ENCODE measurements around the gene NAA35.
"Not testable (repeated sequence)": the region's sequence is repeated elsewhere in the genome, so short reads cannot be mapped to it uniquely, and the experiment has no call there.

NAA35 gene

DNA sequence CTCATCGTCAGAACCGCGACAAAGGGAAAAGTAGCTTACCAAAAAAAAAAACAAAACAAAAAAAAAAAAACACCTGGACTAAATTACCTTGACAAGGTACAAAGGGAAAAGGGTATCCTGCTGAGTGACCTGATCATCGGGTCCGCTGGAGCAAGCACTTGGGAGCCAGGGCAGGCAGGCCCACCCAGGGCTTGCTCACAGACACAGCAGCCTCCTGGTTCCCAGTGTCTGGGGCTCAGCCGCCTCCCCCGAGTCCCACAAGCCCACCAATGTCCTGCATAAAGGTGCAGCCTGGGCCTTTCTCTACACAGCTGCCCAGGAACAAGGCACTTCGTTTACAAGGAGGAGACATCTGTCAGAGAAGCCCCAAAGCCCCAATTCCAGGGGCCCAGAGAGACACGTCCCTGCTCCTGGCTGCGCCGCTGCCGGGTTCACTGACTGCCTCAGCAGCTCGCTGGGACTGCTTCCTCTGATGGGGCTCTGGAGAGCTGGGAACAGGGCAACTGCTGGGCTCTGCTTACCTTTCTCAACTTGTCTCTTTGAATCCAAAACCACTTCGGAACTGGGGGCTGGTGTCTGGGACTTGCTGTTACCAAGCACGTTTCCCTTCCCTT, 95.0 kb downstream of the NAA35 start:
- no peak for DNase-seq

GRCh38 chr9:86036555-86036954, 95.6 kb downstream of the NAA35 start:
- DNase-seq, result no peak

DNA sequence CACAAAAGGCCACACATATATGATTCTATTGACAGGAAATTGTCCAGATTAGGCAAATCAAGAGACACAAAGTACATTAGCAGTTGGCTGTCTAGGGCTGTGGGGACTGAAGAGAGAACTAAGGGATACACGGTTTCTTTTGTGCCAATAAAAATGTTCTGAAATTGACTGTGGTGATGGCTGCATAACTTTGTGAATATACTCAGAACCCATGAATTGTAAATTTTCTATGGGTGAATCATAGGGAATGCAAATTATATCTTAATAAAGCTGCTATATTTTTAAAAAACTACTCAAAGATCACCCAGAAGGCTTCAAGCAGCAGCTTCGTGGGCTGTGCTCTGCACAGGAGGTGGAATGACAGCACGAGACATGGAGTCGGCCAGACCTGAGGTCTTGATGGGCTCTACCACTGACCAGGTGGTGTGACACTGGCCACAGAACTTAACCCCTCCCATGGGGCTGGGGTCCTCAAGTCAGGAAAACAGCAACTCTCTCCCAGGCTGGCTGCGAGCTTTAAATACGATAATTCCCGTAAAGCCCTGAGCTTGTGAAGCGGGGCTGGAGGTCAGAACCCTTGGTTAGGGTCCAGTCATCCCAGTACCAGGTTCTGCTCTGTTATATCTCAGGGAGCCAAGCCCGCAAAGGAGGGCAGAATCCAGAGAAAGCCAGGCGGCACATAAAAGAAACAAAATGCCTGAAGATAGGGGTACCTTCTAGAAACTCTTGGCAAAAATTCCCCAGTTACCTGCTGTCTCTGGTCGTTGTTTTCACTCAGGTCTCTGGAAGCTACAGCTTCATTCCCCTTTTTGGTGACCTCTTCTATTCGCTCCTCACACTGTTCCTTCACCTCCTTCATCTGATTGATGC, 99.3 kb downstream of the NAA35 start:
- peak; percentile 51 for DNase-seq

DNA sequence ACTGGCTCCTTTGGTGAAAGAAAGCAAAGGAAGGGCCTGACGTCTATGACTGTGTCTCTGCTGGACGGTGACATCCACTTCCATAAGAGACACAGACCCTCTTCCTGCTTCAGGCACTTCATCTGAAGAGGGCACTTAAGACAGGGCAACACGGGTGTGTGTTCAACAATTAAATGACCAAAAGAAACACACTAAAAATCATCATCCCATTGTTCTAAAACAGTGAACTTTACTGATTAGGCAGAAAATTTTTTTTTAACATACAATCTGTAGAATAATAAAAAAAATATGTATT, 99.9 kb downstream of the NAA35 start:
- DNase-seq, result no peak

GRCh38 chr9:86041311-86041741, 100.4 kb downstream of the NAA35 start:
- DNase-seq, result peak; percentile 44

- DNase-seq, result no peak
Observed at GRCh38 chr9:86042199-86042978, 101.4 kb downstream of the NAA35 start.

DNA sequence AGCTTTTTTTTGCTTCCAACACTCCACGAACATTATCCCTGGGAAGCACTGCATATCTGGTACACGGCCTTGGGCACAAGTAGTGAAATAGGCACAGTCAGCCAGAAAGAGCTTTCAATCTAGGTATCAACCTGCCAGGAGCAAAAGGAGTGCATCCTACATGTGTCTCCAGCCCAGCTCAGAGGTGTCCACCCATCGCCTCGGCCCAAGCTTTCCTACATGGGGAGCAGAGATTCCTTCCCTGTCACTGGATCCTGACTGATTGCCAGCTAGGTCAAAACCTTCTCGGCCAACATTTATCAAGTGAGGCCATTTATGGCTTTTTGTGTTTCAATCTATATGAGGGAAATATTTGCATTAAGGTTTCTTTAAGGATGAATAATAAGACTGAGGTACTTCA, 102.6 kb downstream of the NAA35 start:
- DNase-seq, result no peak

DNA sequence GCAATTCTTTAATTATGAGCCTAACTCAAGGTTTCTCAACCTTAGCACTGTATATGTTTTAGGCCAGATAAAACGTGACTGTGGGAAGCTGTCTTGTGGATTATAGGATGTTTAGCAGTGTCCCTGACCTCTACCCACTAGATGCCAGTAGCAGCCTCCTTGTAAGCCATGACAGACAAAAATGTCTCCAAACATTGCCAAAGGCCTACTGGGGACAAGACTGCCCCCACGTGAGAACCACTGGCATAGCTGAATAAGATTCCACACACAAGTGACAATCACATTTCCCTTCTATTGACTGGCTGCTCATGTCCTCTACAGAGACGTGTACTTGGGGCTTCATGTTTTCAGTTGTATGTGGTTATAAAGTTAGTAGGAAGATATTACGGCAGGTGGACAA, 103.1 kb downstream of the NAA35 start:
- no peak for DNase-seq

- DNase-seq, result no peak
Observed at GRCh38 chr9:86045654-86046053, 104.7 kb downstream of the NAA35 start.

GRCh38 chr9:86046071-86046636, 105.2 kb downstream of the NAA35 start:
- no peak for DNase-seq

GRCh38 chr9:86046930-86047341, 106.0 kb downstream of the NAA35 start:
- no peak for DNase-seq

GRCh38 chr9:86047361-86047760, 106.4 kb downstream of the NAA35 start:
- no peak for DNase-seq

DNA sequence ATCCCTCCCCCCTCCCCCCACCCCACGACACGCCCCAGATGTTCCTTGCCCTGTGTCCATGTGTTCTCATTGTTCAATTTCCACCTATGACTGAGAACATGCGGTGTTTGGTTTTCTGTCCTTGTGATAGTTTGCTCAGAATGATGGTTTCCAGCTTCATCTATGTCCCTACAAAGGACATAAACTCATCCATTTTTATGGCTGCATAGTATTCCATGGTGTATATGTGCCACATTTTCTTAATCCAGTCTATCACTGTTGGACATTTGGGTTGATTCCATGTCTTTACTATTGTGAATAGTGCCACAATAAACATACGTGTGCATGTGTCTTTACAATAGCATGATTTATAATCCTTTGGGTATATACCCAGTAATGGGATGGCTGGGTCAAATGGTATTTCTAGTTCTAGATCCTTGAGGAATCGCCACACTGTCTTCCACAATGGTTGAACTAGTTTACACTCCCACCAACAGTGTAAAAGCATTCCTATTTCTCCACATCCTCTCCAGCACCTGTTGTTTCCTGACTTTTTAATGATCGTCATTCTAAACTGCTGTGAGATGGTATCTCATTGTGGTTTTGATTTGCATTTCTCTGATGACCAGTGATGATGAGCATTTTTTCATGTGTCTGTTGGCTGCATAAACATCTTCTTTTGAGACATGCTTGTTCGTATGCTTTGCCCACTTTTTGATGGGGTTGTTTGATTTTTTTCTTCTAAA, 107.2 kb downstream of the NAA35 start:
- not testable (repeated sequence) for DNase-seq

DNA sequence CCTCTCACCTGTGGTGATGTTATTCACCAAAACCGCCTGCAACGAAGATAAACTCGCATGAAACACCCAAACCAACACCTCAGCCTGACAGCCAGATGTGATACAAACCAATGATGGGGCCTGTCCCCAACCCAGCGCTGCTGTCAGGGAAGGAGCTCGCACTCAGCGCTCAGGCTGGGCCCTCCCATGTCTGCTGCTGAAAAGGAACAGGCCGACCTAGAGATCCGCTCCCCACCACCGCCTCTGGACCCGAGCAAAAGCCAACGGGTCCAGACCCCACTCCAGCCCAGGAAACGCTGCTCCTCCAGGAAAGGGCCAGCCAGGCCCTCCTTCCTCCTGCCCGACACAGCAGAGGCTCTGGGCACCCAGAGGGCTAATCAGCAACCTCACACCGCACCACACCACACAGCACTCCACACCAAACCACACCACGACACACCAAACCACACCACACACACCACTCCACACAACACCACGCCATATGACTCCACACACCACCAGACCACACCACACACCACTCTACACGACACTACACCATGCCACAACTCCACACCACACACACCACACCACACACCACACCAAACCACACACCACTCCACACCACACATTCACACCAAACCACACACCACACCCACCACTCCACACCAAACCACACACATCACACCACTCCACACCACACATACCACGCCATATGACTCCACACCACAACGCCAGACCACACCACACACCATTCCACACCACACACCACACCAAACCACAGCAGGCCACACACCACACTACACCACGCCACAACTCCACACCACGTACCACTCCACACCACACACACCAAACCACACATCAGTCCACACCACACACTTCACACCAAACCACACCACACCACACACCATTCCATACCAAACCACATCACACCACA, 111.9 kb downstream of the NAA35 start:
- no peak for DNase-seq

- DNase-seq, result no peak
Observed at GRCh38 chr9:86054695-86055094, 113.7 kb downstream of the NAA35 start.

DNA sequence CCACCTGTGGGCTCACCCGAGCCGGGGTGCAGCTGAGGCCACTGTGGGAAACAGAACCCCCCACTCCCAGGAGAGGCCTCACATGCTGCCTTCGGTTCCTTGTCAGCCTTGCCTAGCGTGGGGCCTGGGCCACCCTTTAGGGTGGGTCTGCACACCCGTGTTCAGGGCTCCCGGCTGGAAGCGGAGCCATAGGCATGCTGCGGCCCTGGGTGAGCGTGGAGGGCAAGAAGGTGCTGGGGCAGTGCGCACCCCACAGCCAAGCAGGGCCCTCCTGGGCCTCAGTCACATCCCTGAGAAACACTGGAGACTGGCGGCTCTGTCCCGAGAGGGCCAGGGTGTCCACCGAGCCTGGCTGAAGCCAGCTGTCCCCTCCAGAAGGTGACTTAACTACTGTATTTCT, 116.5 kb downstream of the NAA35 start:
- no peak for DNase-seq

GRCh38 chr9:86061972-86062739, 121.2 kb downstream of the NAA35 start:
- DNase-seq, result no peak

GRCh38 chr9:86062845-86063693, 122.1 kb downstream of the NAA35 start:
- DNase-seq, result no peak

DNA sequence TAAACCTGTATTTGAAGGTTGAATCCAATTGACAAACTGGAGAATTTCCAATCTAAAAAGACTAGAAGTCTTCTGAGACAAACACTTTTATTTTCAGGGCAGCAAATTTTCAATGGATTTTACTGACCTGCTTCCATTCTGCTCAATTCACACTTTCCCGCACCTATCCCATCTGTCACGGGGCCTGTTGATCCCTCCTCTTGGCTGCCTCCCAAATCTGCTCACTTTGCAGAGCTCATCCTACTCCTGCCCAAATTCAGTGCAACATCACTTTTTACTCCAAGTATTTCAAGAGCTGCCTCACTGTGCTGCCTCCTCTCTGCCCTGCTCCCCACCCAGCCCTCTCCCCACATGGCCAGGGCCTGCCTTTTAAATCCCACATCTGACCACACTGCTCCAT, 123.3 kb downstream of the NAA35 start:
- DNase-seq, result no peak
